ENCODE data around the gene SLC7A10. TPM values are rescaled to one million over a fixed set of nuclear protein-coding genes. Genes with fewer than 3 reads are reported as not detected.

The SLC7A10 gene
- total RNA-seq, 2 experiments from 2014 or later = not detected

GRCh38 chr19:33203529-33203928, 22.1 kb downstream of the SLC7A10 start:
- Mint-ChIP-seq H3K9me3 (no peaks in the 10 kb centered on the region), H3K27ac (no peak overlapping the region), H3K36me3 (ENCODE audit: low read depth) (no peaks in the 10 kb centered on the region), H3K4me3 (no peak overlapping the region), H3K27me3 (no peaks in the 10 kb centered on the region), H3K4me1 (ENCODE audit: low read depth) (peaks cover 5% of the 10 kb centered on the region)
- no peak for TF ChIP-seq CTCF (IDR thresholded peaks at IDR 0.05)
- POLR2A ChIA-PET = no interaction called here
- intact Hi-C loops (cut with micrococcal nuclease) = no loop called here
- CTCF ChIA-PET = no interaction called here
- ATAC-seq = no peak
- DNase-seq = no peak

- DNase-seq (no peak), ATAC-seq (no peak)
- no peak for TF ChIP-seq CTCF (IDR thresholded peaks at IDR 0.05)
- H3K27me3 Mint-ChIP-seq = no peaks in the 10 kb centered on the region
- H3K27ac Mint-ChIP-seq = no peak overlapping the region
- ChIA-PET POLR2A (no interaction called here), CTCF (no interaction called here)
- no peaks in the 10 kb centered on the region for H3K9me3 Mint-ChIP-seq
- intact Hi-C loops (cut with micrococcal nuclease) = no loop called here
- no peak overlapping the region for H3K4me3 Mint-ChIP-seq
- peaks cover 5% of the 10 kb centered on the region for H3K4me1 Mint-ChIP-seq (ENCODE audit: low read depth)
- no peaks in the 10 kb centered on the region for H3K36me3 Mint-ChIP-seq (ENCODE audit: low read depth)
These were observed 22.8 kb downstream of the SLC7A10 start for GRCh38 chr19:33202546-33203507.

GRCh38 chr19:33201886-33202545, 23.6 kb downstream of the SLC7A10 start:
- DNase-seq (no peak), ATAC-seq (no peak)
- no peak overlapping the region for H3K27ac Mint-ChIP-seq
- H3K27me3 Mint-ChIP-seq = no peaks in the 10 kb centered on the region
- H3K4me3 Mint-ChIP-seq = no peak overlapping the region
- H3K36me3 Mint-ChIP-seq (ENCODE audit: low read depth) = no peaks in the 10 kb centered on the region
- ChIA-PET CTCF (interaction anchor here (0.7 kb wide), 1 partner anchor 18 kb away, joined by 4 read pairs; no protein-coding TSS in a partner anchor), POLR2A (no interaction called here)
- intact Hi-C loops (cut with micrococcal nuclease) = no loop called here
- no peak for TF ChIP-seq CTCF (IDR thresholded peaks at IDR 0.05)
- H3K9me3 Mint-ChIP-seq = no peaks in the 10 kb centered on the region
- H3K4me1 Mint-ChIP-seq (ENCODE audit: low read depth) = peaks cover 5% of the 10 kb centered on the region

- ChIA-PET POLR2A (no interaction called here), CTCF (interaction anchor here (0.7 kb wide), 1 partner anchor 17 kb away, joined by 4 read pairs; no protein-coding TSS in a partner anchor)
- Mint-ChIP-seq H3K36me3 (ENCODE audit: low read depth) (no peaks in the 10 kb centered on the region), H3K9me3 (no peaks in the 10 kb centered on the region), H3K27me3 (peaks cover 1% of the 10 kb centered on the region), H3K4me1 (ENCODE audit: low read depth) (peaks cover 5% of the 10 kb centered on the region), H3K27ac (no peak overlapping the region), H3K4me3 (no peak overlapping the region)
- ATAC-seq (no peak), DNase-seq (no peak)
- TF ChIP-seq CTCF (IDR thresholded peaks at IDR 0.05) = no peak
- intact Hi-C loops (cut with micrococcal nuclease) = no loop called here
These were observed 24.2 kb downstream of the SLC7A10 start for GRCh38 chr19:33201473-33201872.

Measured in activated CD8-positive, alpha-beta T cell treated with anti-CD3 and anti-CD28 coated beads for 36 hours (primary cell).